IMR-90 (cell line): ENCODE measurements around the gene TMPRSS13. TPM values are rescaled to one million over a fixed set of nuclear protein-coding genes. Genes with fewer than 3 reads are reported as not detected.

Experiments
- ATAC-seq: fragments of 200-7000 bp; cut with Tn5 transposase; 2 replicates; pipeline ENCODE4 v1.9.1; 2020; ENCODE audit warnings: low read depth, mild to moderate bottlenecking, moderate library complexity
- BruUV-seq: library from RNA; stranded (reverse); fragments of 400-500 nt; replicated peaks from 2 replicates; lab custom pipeline; 2021; lab: Mats Ljungman, UMichigan
- CTCF ChIA-PET: fragments of 300-600 bp; formaldehyde crosslinking; extraction: SDS; loops from one replicate; lab custom pipeline; 2021; ENCODE audit warnings: antibody characterized with exemption; lab: Yijun Ruan, JAX
- POLR2A ChIA-PET: fragments of 300-600 bp; sonication (Branson Sonifier 250); formaldehyde crosslinking; loops from one replicate; lab custom pipeline; 2022; ENCODE audit warnings: antibody characterized with exemption; ENCODE audit not compliant: unreplicated experiment; lab: Charles Lee
- DNase-seq: peaks from one replicate; pipeline ENCODE4 v3.0.0; 2013
- H2AFZ ChIP-seq: replicated peaks from 2 replicates; pipeline ENCODE3; 2013; ENCODE audit warnings: low read length, mild to moderate bottlenecking; ENCODE audit not compliant: poor library complexity
- H2AK5ac ChIP-seq: 2 replicates; pipeline ENCODE4 v1.6.1; 2013; ENCODE audit warnings: low read depth, low read length, inconsistent platforms
- H2AK9ac ChIP-seq: replicated peaks from 2 replicates; pipeline ENCODE3; 2013; ENCODE audit warnings: mild to moderate bottlenecking, low read depth, low read length, moderate library complexity; ENCODE audit not compliant: poor library complexity
- H2BK120ac ChIP-seq: 2 replicates; pipeline ENCODE4 v1.6.1; 2013; ENCODE audit warnings: low read depth, low read length, inconsistent platforms
- H2BK15ac ChIP-seq: 3 replicates; pipeline ENCODE4 v1.6.1; 2013; ENCODE audit warnings: low read depth, low read length, inconsistent platforms
- H2BK20ac ChIP-seq: 2 replicates; pipeline ENCODE4 v1.6.1; 2013; ENCODE audit warnings: low read depth, mild to moderate bottlenecking, inconsistent platforms, low read length, moderate library complexity
- H2BK5ac ChIP-seq: 2 replicates; pipeline ENCODE4 v1.6.1; 2013; ENCODE audit warnings: mild to moderate bottlenecking, low read depth, low read length, inconsistent platforms; ENCODE audit not compliant: poor library complexity, severe bottlenecking
- H3K14ac ChIP-seq: replicated peaks from 2 replicates; pipeline ENCODE4 v1.6.1; 2013; ENCODE audit warnings: low read depth, low read length, inconsistent platforms
- H3K18ac ChIP-seq: 2 replicates; pipeline ENCODE4 v1.6.1; 2013; ENCODE audit warnings: low read depth, low read length, control low read depth
- H3K23ac ChIP-seq: 2 replicates; pipeline ENCODE4 v1.6.1; 2013; ENCODE audit warnings: low read depth, low read length, inconsistent platforms
- H3K27ac ChIP-seq: 2 replicates; pipeline ENCODE4 v1.5.1; 2013; ENCODE audit warnings: mild to moderate bottlenecking, control low read depth, low read length; ENCODE audit not compliant: insufficient read depth
- H3K27me3 ChIP-seq: 2 replicates; pipeline ENCODE4 v1.6.1; 2013; ENCODE audit warnings: low read length; ENCODE audit not compliant: control insufficient read depth, insufficient read depth
- H3K36me3 ChIP-seq: 2 replicates; pipeline ENCODE4 v1.6.1; 2013; ENCODE audit warnings: low read length, mixed read lengths; ENCODE audit not compliant: control insufficient read depth, insufficient read depth
- H3K4ac ChIP-seq: 2 replicates; pipeline ENCODE4 v1.6.1; 2013; ENCODE audit warnings: low read depth, low read length, inconsistent platforms
- H3K4me1 ChIP-seq: 2 replicates; pipeline ENCODE4 v1.6.1; 2013; ENCODE audit warnings: low read length, mixed read lengths; ENCODE audit not compliant: control insufficient read depth, insufficient read depth
- H3K4me2 ChIP-seq: 2 replicates; pipeline ENCODE4 v1.6.1; 2013; ENCODE audit warnings: low read depth, mild to moderate bottlenecking, control low read depth, low read length, moderate library complexity
- H3K4me3 ChIP-seq: 2 replicates; pipeline ENCODE4 v1.5.1; 2013; ENCODE audit warnings: low read depth, mild to moderate bottlenecking, control low read depth, low read length, moderate library complexity; ENCODE audit not compliant: insufficient read depth
- H3K56ac ChIP-seq: 2 replicates; pipeline ENCODE4 v1.6.1; 2013; ENCODE audit warnings: low read length, inconsistent platforms; ENCODE audit not compliant: insufficient read depth; ENCODE audit errors: extremely low read depth
- H3K79me1 ChIP-seq, 2 experiments: 2 replicates each; pipeline ENCODE4 v1.6.1; 2013; ENCODE audit warnings: low read length in 2 of 2, inconsistent platforms in 1 of 2, low read depth in 1 of 2
- H3K9ac ChIP-seq: 2 replicates; pipeline ENCODE4 v1.6.1; 2013; ENCODE audit warnings: low read depth, low read length, control low read depth
- H3K9me1 ChIP-seq: 2 replicates; pipeline ENCODE4 v1.6.1; 2013; ENCODE audit warnings: low read length, inconsistent platforms; ENCODE audit not compliant: insufficient read depth
- H3K9me3 ChIP-seq: 2 replicates; pipeline ENCODE4 v1.6.1; 2013; ENCODE audit warnings: low read length; ENCODE audit not compliant: control insufficient read depth, insufficient read depth
- H4K20me1 ChIP-seq: 2 replicates; pipeline ENCODE4 v1.6.1; 2013; ENCODE audit warnings: low read length, inconsistent platforms; ENCODE audit not compliant: insufficient read depth
- H4K5ac ChIP-seq: 2 replicates; pipeline ENCODE4 v1.6.1; 2013; ENCODE audit warnings: mild to moderate bottlenecking, low read depth, low read length, control low read depth
- H4K8ac ChIP-seq, 2 experiments: 2 replicates each; pipeline ENCODE4 v1.6.1; 2013; ENCODE audit warnings: low read depth in 2 of 2, low read length in 2 of 2, control low read depth in 1 of 2, inconsistent platforms in 1 of 2
- H4K91ac ChIP-seq: 2 replicates; pipeline ENCODE4 v1.6.1; 2013; ENCODE audit warnings: low read depth, low read length, inconsistent platforms; ENCODE audit not compliant: insufficient read depth
- BHLHE40 ChIP-seq: fragments of 150-350 bp; IDR thresholded peaks from 2 replicates; pipeline ENCODE4 v1.6.1; 2016; ENCODE audit warnings: mild to moderate bottlenecking, low read depth, low read length
- CEBPB ChIP-seq: IDR thresholded peaks from 2 replicates; pipeline ENCODE4 v1.6.1; 2012; ENCODE audit warnings: low read depth, low read length, improper control_type of control experiment
- CHD1 ChIP-seq: IDR thresholded peaks from 2 replicates; pipeline ENCODE4 v1.6.1; 2012; ENCODE audit warnings: low read depth, low read length, improper control_type of control experiment
- ELK1 ChIP-seq: fragments of 150-350 bp; IDR thresholded peaks from 2 replicates; pipeline ENCODE4 v1.6.1; 2016; ENCODE audit warnings: low read depth, mild to moderate bottlenecking, low read length, moderate library complexity, borderline replicate concordance
- FOS ChIP-seq: fragments of 150-350 bp; IDR thresholded peaks from 2 replicates; pipeline ENCODE4 v1.6.1; 2016; ENCODE audit warnings: low read depth, low read length
- MAFK ChIP-seq: IDR thresholded peaks from 2 replicates; pipeline ENCODE4 v1.6.1; 2012; ENCODE audit warnings: low read depth, low read length, improper control_type of control experiment
- MXI1 ChIP-seq: IDR thresholded peaks from 2 replicates; pipeline ENCODE4 v1.6.1; 2012; ENCODE audit warnings: low read depth, mild to moderate bottlenecking, low read length, moderate library complexity, borderline replicate concordance
- NFE2L2 ChIP-seq: fragments of 150-350 bp; IDR thresholded peaks from 2 replicates; pipeline ENCODE4 v1.6.1; 2016; ENCODE audit warnings: low read depth, mild to moderate bottlenecking, low read length
- RAD21 ChIP-seq: IDR thresholded peaks from 2 replicates; pipeline ENCODE4 v1.6.1; 2012; ENCODE audit warnings: low read length, improper control_type of control experiment
- RCOR1 ChIP-seq: IDR thresholded peaks from 2 replicates; pipeline ENCODE4 v1.6.1; 2012; ENCODE audit warnings: mild to moderate bottlenecking, low read length, improper control_type of control experiment; ENCODE audit not compliant: insufficient replicate concordance
- WGBS, 2 experiments: methylation state at CpG; one replicate each; pipeline versions ENCODE4 v1.1.5 to v1.1.7; 2013; ENCODE audit warnings: missing lambda C conversion rate in 2 of 2; ENCODE audit not compliant: insufficient read length in 1 of 2; ENCODE audit errors: extremely low coverage in 2 of 2; 5-methylcytosine and 5-hydroxymethylcytosine counted together
- dilution Hi-C: fragments of 300-500 bp; cut with HindIII; formaldehyde crosslinking; loops from one replicate; pipeline ENCODE4 v1.14.3; 2018; ENCODE audit warnings: low sequenced_read_pairs; ENCODE audit not compliant: unreplicated experiment
- in situ Hi-C: fragments of 300-500 bp; cut with MboI; formaldehyde crosslinking; loops from 3 replicates; pipeline ENCODE4 v1.14.3; 2019; ENCODE audit warnings: low sequenced_read_pairs, inconsistent platforms, mixed read lengths
- intact Hi-C: fragments of 100-400 bp; cut with micrococcal nuclease; formaldehyde crosslinking; loops from 2 replicates; pipeline ENCODE4 v1.10.0; 2022
- polyA plus RNA-seq, 3 experiments: library from polyadenylated mRNA; depleted of rRNA; stranded (reverse); fragments of >200 nt; gene quantifications; 2 replicates each; pipeline ENCODE4 v1.2.3, GENCODE V29; 2012; ENCODE audit warnings: low replicate concordance in 1 of 3
- total RNA-seq: library from RNA; depleted of rRNA; stranded (reverse); fragments of >200 nt; gene quantifications from 2 replicates; pipeline ENCODE4 v1.2.3, GENCODE V29; 2012
- TF ChIP-seq, protein P1 (sequence below): conservative IDR thresholded peaks from 2 replicates; pipeline ENCODE4 v1.5.1; 2012; ENCODE audit warnings: mild to moderate bottlenecking, low read depth, low read length, improper control_type of control experiment

TMPRSS13 gene
- total and polyA plus RNA-seq, 2 of the 4 experiments (the other 2 are of a cell fraction), result not detected

DNA sequence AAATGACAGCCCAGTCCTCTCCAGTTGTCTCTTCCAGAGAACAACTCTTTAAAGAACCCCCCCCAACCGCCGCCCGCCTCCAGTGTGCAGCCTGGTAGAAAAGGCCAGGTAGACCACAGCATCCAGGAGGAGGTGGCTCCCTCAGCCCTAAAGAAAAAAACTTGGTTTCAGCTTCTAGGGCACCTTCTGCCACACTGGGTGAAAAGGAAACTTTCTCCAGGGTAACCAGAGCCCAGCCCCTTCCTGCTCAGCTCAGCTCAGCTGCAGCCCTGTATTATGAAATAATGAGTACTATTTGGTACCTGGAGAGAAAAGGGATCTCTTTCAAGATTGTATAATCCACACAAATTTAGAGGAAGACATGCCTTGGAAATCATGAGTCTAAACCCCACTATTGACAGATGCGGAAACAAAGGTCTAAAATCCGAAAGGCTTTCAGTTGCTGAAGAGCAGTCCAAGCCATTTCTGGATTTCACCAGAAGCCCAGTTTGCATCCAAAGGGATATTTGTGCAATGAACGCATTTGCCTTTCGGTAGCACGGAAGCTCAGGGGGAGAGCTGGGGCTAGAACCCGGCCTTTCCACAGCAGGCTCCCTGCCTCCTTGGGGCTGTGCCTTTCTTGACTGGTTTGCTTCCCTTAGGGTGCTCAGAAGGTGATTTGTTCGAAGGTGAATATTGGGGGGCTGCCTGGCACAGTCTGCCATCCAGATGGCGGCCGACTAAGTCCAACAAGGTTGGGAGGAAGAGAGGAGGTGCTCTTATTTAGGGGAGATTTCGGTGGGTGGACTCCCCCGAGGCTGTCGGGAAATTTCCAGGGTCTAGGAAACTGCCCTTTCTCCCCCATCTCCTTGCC is 56.0 kb downstream of the TMPRSS13 start:
- BruUV-seq, result no TSS peak
- Histone ChIP-seq H2BK20ac (no peak overlapping the region), H3K18ac (no peak overlapping the region), H2BK120ac (no peak overlapping the region), H4K91ac (no peak overlapping the region), H3K4ac (no peak overlapping the region), H4K5ac (no peak overlapping the region), H2AK5ac (no peak overlapping the region), H4K20me1 (no peaks in the 10 kb centered on the region), H3K9me3 (no peaks in the 10 kb centered on the region), H3K56ac (no peak overlapping the region), H3K23ac (no peak overlapping the region), H3K27me3 (peaks cover 58% of the 10 kb centered on the region), H3K9me1 (no peaks in the 10 kb centered on the region), H3K9ac (no peak overlapping the region), H3K27ac (no peak overlapping the region), H2BK15ac (no peak overlapping the region), H3K14ac (no peak overlapping the region), H2AK9ac (no peak overlapping the region), H2AFZ (no peak overlapping the region), H3K4me3 (no peak overlapping the region), H3K36me3 (no peaks in the 10 kb centered on the region), H3K4me1 (no peaks in the 10 kb centered on the region), H4K8ac (no peak overlapping the region), H3K79me1 (no peaks in the 10 kb centered on the region), H2BK5ac (no peak overlapping the region), H3K4me2 (no peak overlapping the region)
- POLR2A ChIA-PET, result no interaction called here
- intact Hi-C loops, result no loop called here
- DNase-seq (no peak), ATAC-seq (no peak)
- WGBS, 2 experiments, result 70% methylated on average over 2 of the region's 15 CpGs; no CpG with 5 or more reads in 1 of the 2 experiments
- TF ChIP-seq, protein P1, sequence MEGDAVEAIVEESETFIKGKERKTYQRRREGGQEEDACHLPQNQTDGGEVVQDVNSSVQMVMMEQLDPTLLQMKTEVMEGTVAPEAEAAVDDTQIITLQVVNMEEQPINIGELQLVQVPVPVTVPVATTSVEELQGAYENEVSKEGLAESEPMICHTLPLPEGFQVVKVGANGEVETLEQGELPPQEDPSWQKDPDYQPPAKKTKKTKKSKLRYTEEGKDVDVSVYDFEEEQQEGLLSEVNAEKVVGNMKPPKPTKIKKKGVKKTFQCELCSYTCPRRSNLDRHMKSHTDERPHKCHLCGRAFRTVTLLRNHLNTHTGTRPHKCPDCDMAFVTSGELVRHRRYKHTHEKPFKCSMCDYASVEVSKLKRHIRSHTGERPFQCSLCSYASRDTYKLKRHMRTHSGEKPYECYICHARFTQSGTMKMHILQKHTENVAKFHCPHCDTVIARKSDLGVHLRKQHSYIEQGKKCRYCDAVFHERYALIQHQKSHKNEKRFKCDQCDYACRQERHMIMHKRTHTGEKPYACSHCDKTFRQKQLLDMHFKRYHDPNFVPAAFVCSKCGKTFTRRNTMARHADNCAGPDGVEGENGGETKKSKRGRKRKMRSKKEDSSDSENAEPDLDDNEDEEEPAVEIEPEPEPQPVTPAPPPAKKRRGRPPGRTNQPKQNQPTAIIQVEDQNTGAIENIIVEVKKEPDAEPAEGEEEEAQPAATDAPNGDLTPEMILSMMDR, result no peak
- no peak for TF ChIP-seq RAD21
- TF ChIP-seq CHD1, result no peak
- TF ChIP-seq ELK1, result no peak
- TF ChIP-seq BHLHE40, result no peak
- no peak for TF ChIP-seq MXI1
- TF ChIP-seq CEBPB, result no peak
- TF ChIP-seq MAFK, result no peak
- TF ChIP-seq RCOR1, result no peak
- no peak for TF ChIP-seq NFE2L2
- no peak for TF ChIP-seq FOS
- dilution Hi-C loops, result no loop called here
- CTCF ChIA-PET, result no interaction called here
- in situ Hi-C loops, result no loop called here
